HepG2 (cell line): Measurements from ENCODE around the gene IFIH1. TPM values are rescaled to one million over a fixed set of nuclear protein-coding genes. Genes with fewer than 3 reads are reported as not detected.
A peak's percentile ranks its signal among the peaks of the same experiment; 100 is the strongest.

Experiments used
- ATAC-seq: fragments of 200-7000 bp; cut with Tn5 transposase; 3 replicates; pipeline ENCODE4 v1.9.1; 2020; ENCODE audit warnings: mild to moderate bottlenecking, moderate library complexity
- BruUV-seq: library from RNA; stranded (reverse); fragments of 400-500 nt; replicated peaks from 2 replicates; lab custom pipeline; 2021; lab: Mats Ljungman, UMichigan
- CTCF ChIA-PET: fragments of 300-600 bp; formaldehyde crosslinking; extraction: SDS; loops from one replicate; lab custom pipeline; 2021; ENCODE audit warnings: low total read pairs, inconsistent platforms, low intra/inter-chr PET ratio; lab: Yijun Ruan, JAX
- POLR2A ChIA-PET: fragments of 350-600 bp; sonication (Branson Sonifier 250); formaldehyde crosslinking; loops from one replicate; lab custom pipeline; 2020; ENCODE audit warnings: antibody characterized with exemption, inconsistent platforms; lab: Yijun Ruan, JAX
- DNase-seq: peaks from one replicate; pipeline ENCODE4 v3.0.0-alpha.2; 2015; ENCODE audit warnings: low spot score
- FAIRE-seq: peaks from 3 replicates; lab custom pipeline; 2011; peaks lifted over from hg19 to GRCh38; lab: Jason Lieb, UNC
- H2AFZ ChIP-seq: one replicate; pipeline ENCODE4 v1.6.1; 2011; ENCODE audit warnings: low read length, inconsistent platforms
- H3K27ac ChIP-seq: fragments of 300-600 bp; 3 replicates; pipeline ENCODE4 v1.8.0; 2011; ENCODE audit warnings: mixed run types, mild to moderate bottlenecking, mixed read lengths, low read length, inconsistent platforms; ENCODE audit not compliant: insufficient read depth; ENCODE audit errors: extremely low read length
- H3K27me3 ChIP-seq, 2 experiments: fragments of 200-600 bp in 1 of 2; 2 replicates in 1 of 2; 3 replicates in 1 of 2; pipeline versions ENCODE4 v1.6.0 to v1.8.0; 2011; ENCODE audit warnings: low read length in 2 of 2, mild to moderate bottlenecking in 2 of 2, moderate library complexity in 2 of 2, inconsistent platforms in 1 of 2; ENCODE audit not compliant: insufficient read depth in 2 of 2, control insufficient read depth in 1 of 2
- H3K36me3 ChIP-seq, 2 experiments: fragments of 200-600 bp in 1 of 2; replicated peaks in 1 of 2; 2 replicates in 1 of 2; 3 replicates in 1 of 2; pipeline versions ENCODE4 v1.5.1 to v1.8.0; 2011; ENCODE audit warnings: low read length in 2 of 2, inconsistent platforms in 1 of 2; ENCODE audit not compliant: insufficient read depth in 2 of 2, control insufficient read depth in 1 of 2
- H3K4me1 ChIP-seq: 2 replicates; pipeline ENCODE4 v1.5.1; 2012; ENCODE audit warnings: low read length, inconsistent platforms; ENCODE audit not compliant: insufficient read depth
- H3K4me2 ChIP-seq: 2 replicates; pipeline ENCODE4 v1.6.0; 2011; ENCODE audit warnings: low read depth, low read length, inconsistent platforms
- H3K4me3 ChIP-seq, 3 experiments: fragments of 200-600 bp in 1 of 3; sonication (generic), shearing (Covaris generic) in 1 of 3; replicated peaks in 1 of 3; 2 replicates each; pipeline ENCODE4 v1.5.1; 2011 to 2016; ENCODE audit warnings: low read length in 3 of 3, inconsistent platforms in 2 of 3, low read depth in 2 of 3, mild to moderate bottlenecking in 2 of 3, control low read depth in 1 of 3, mixed read lengths in 1 of 3; ENCODE audit not compliant: insufficient read depth in 1 of 3
- H3K79me2 ChIP-seq: one replicate; pipeline ENCODE4 v1.6.1; 2011; ENCODE audit warnings: low read length, inconsistent platforms; ENCODE audit not compliant: insufficient read depth
- H3K9ac ChIP-seq: 2 replicates; pipeline ENCODE4 v1.6.0; 2011; ENCODE audit warnings: mild to moderate bottlenecking, low read depth, low read length, inconsistent platforms; ENCODE audit not compliant: insufficient read depth
- H3K9me3 ChIP-seq: 2 replicates; pipeline ENCODE4 v1.5.1; 2012; ENCODE audit warnings: mild to moderate bottlenecking, low read length
- H4K20me1 ChIP-seq: 2 replicates; pipeline ENCODE4 v1.6.0; 2011; ENCODE audit warnings: inconsistent platforms, mild to moderate bottlenecking, low read length, moderate library complexity; ENCODE audit not compliant: insufficient read depth
- ASH2L ChIP-seq: fragments of 300-600, 200-600 bp; sonication (generic); IDR thresholded peaks from 2 replicates; pipeline ENCODE4 v1.7.0; 2017; ENCODE audit warnings: low read depth, mild to moderate bottlenecking, moderate library complexity, mixed read lengths, low read length; ENCODE audit not compliant: insufficient read length
- ATRX ChIP-seq: sonication (generic); formaldehyde crosslinking; IDR thresholded peaks from 2 replicates; pipeline ENCODE4 v1.4.0; 2020; ENCODE audit warnings: missing genetic modification reagents, borderline replicate concordance
- CENPX ChIP-seq: sonication (generic); formaldehyde crosslinking; IDR thresholded peaks from 2 replicates; pipeline ENCODE4 v1.9.0; 2021; ENCODE audit warnings: mild to moderate bottlenecking, missing genetic modification reagents, moderate library complexity
- ELF3 ChIP-seq: IDR thresholded peaks from 2 replicates; pipeline ENCODE4 v1.6.1; 2016; ENCODE audit warnings: missing genetic modification reagents, missing compliant biosample characterization
- ETS1 ChIP-seq: sonication (generic); formaldehyde crosslinking; IDR thresholded peaks from 2 replicates; pipeline ENCODE4 v1.4.0; 2020; ENCODE audit warnings: missing genetic modification reagents
- FOXO1 ChIP-seq: sonication (generic); formaldehyde crosslinking; IDR thresholded peaks from 2 replicates; pipeline ENCODE4 v1.4.0; 2020; ENCODE audit warnings: missing genetic modification reagents
- JUNB ChIP-seq: sonication (generic); formaldehyde crosslinking; IDR thresholded peaks from 2 replicates; pipeline ENCODE4 v1.8.0; 2022; ENCODE audit warnings: missing genetic modification reagents, mild to moderate bottlenecking, borderline replicate concordance
- KDM5A ChIP-seq: fragments of 200-600 bp; sonication (generic); IDR thresholded peaks from 2 replicates; pipeline ENCODE4 v1.7.0; 2018; ENCODE audit warnings: antibody characterized with exemption, mild to moderate bottlenecking, low read length, borderline replicate concordance
- LRRFIP1 ChIP-seq: sonication (generic); formaldehyde crosslinking; conservative IDR thresholded peaks from 2 replicates; pipeline ENCODE4 v1.4.0; 2020; ENCODE audit warnings: missing genetic modification reagents
- MAFF ChIP-seq: IDR thresholded peaks from 2 replicates; pipeline ENCODE4 v1.6.1; 2011; ENCODE audit warnings: low read depth, low read length, improper control_type of control experiment
- NCOR1 ChIP-seq: fragments of 200-600 bp; sonication (generic); IDR thresholded peaks from 2 replicates; pipeline ENCODE4 v1.7.0; 2017; ENCODE audit warnings: antibody characterized with exemption, low read length, borderline replicate concordance
- PHF21A ChIP-seq: sonication (generic); formaldehyde crosslinking; IDR thresholded peaks from 2 replicates; pipeline ENCODE4 v1.5.0; 2020; ENCODE audit warnings: mild to moderate bottlenecking, missing genetic modification reagents
- THRA ChIP-seq: sonication (generic); formaldehyde crosslinking; IDR thresholded peaks from 2 replicates; pipeline ENCODE4 v1.4.0; 2020; ENCODE audit warnings: missing genetic modification reagents, borderline replicate concordance
- ZEB1 ChIP-seq: IDR thresholded peaks from 2 replicates; pipeline ENCODE4 v1.6.1; 2012; ENCODE audit warnings: mild to moderate bottlenecking, low read depth, inconsistent platforms; ENCODE audit not compliant: insufficient replicate concordance
- ZFP36L1 ChIP-seq: sonication (generic); formaldehyde crosslinking; IDR thresholded peaks from 2 replicates; pipeline ENCODE4 v1.8.0; 2022; ENCODE audit warnings: mild to moderate bottlenecking, missing genetic modification reagents, moderate library complexity
- ZNF275 ChIP-seq: sonication (generic); formaldehyde crosslinking; IDR thresholded peaks from 2 replicates; pipeline ENCODE4 v1.8.0; 2022; ENCODE audit warnings: missing genetic modification reagents, mild to moderate bottlenecking, inconsistent platforms, borderline replicate concordance
- ZNF674 ChIP-seq: sonication (generic); formaldehyde crosslinking; IDR thresholded peaks from 2 replicates; pipeline ENCODE4 v1.5.0; 2020; ENCODE audit warnings: low read depth, mild to moderate bottlenecking, missing genetic modification reagents
- ZNF790 ChIP-seq: sonication (generic); formaldehyde crosslinking; IDR thresholded peaks from 2 replicates; pipeline ENCODE4 v1.8.0; 2022; ENCODE audit warnings: missing genetic modification reagents, mild to moderate bottlenecking, borderline replicate concordance
- ZSCAN30 ChIP-seq: sonication (generic); formaldehyde crosslinking; IDR thresholded peaks from 2 replicates; pipeline ENCODE4 v1.5.0; 2020; ENCODE audit warnings: mild to moderate bottlenecking, missing genetic modification reagents
- WGBS: methylation state at CpG from one replicate; pipeline ENCODE4 v1.1.6; 2017; ENCODE audit warnings: low lambda C conversion rate; 5-methylcytosine and 5-hydroxymethylcytosine counted together
- in situ Hi-C: cut with HindIII; loops from 2 replicates; pipeline ENCODE4 v1.10.0; 2017; ENCODE audit warnings: low pct_unique_long_range_greater_than_20kb; ENCODE audit not compliant: extremely low pct_ligation_motif_present
- intact Hi-C: fragments of 100-400 bp; cut with micrococcal nuclease; formaldehyde crosslinking; loops from one replicate; pipeline ENCODE4 v1.10.0; 2022; ENCODE audit not compliant: unreplicated experiment
- polyA plus RNA-seq, 8 experiments: library from polyadenylated mRNA; depleted of rRNA in 3 of 8; stranded (reverse) in 7 of 8; unstranded in 1 of 8; fragments of >200 nt; fragmentation: Illumina TruSeq in 4 of 8; extraction: Trizol in 4 of 8; gene quantifications; 2 replicates each; pipeline versions ENCODE4 v1.2.1 to v1.2.3, GENCODE V29; 2011 to 2016; ENCODE audit warnings: low read depth in 4 of 8, missing spikeins in 1 of 8, mixed read lengths in 1 of 8; ENCODE audit not compliant: insufficient read depth in 1 of 8
- total RNA-seq, 5 experiments: library from RNA; depleted of rRNA; stranded (reverse); fragments of >200 nt; fragmentation: Illumina TruSeq; extraction: Trizol; gene quantifications; 2 replicates each; pipeline ENCODE4 v1.2.3, GENCODE V29; 2016; ENCODE audit warnings: low read depth in 1 of 5

IFIH1 gene
- total and polyA plus RNA-seq, 2 of the 13 experiments (the other 11 are each of a cell fraction or from before 2014, with no cell fraction given): 1.5 to 11.5 TPM

- FAIRE-seq (no peak), DNase-seq (peak; percentile 10), ATAC-seq (peak; percentile 0; the same call in 2 of the 3 replicates)
- Histone ChIP-seq H3K9ac (peak overlapping the region; percentile 84), H3K4me2 (peak overlapping the region; percentile 94), H3K4me3 (peak overlapping the region; percentile 77 to 97 (median 90)), H2AFZ (peak overlapping the region; percentile 92), H3K27me3 (no peaks in the 10 kb centered on the region; a peak in 1 of 5 replicates), H3K4me1 (peaks cover 22% of the 10 kb centered on the region), H3K9me3 (no peaks in the 10 kb centered on the region), H4K20me1 (no peaks in the 10 kb centered on the region), H3K79me2 (peaks cover 13% of the 10 kb centered on the region), H3K36me3 (no peaks in the 10 kb centered on the region), H3K27ac (peak overlapping the region; percentile 61)
- TF ChIP-seq MAFF (no peak), THRA (CRISPR knock-in tag) (no peak), ZNF674 (no peak), CENPX (CRISPR knock-in tag) (no peak), ZNF275 (CRISPR knock-in tag) (no peak), NCOR1 (0 out of 2 replicates have a peak, but pooled peaks have one; percentile 8), ZEB1 (no peak), ZFP36L1 (CRISPR knock-in tag) (no peak), ELF3 (CRISPR knock-in tag) (no peak), KDM5A (0 out of 2 replicates have a peak, but pooled peaks have one; percentile 32), ZNF790 (CRISPR knock-in tag) (no peak), FOXO1 (CRISPR knock-in tag) (no peak), JUNB (CRISPR knock-in tag) (no peak), PHF21A (CRISPR knock-in tag) (peak; percentile 14; the same call in 1 of the 2 replicates), ASH2L (peak; percentile 9), LRRFIP1 (CRISPR knock-in tag) (no peak), ETS1 (CRISPR knock-in tag) (no peak), ATRX (CRISPR knock-in tag) (no peak), ZSCAN30 (no peak)
- 1% methylated on average over 8 of the region's 8 CpGs for WGBS
- intact Hi-C loops: loop anchor here (1.0 to 5.0 kb wide), 2 partner anchors 26 to 238 kb away; partner anchors contain the start of gene IFIH1
- TSS peak; percentile 70 for BruUV-seq
- in situ Hi-C loops: no loop called here
- ChIA-PET CTCF (no interaction called here), POLR2A (interaction anchor here (1.1 kb wide), 1 partner anchor 230 kb away, joined by 8 read pairs; no protein-coding TSS in a partner anchor)
These were observed 26.1 kb upstream of the IFIH1 start for GRCh38 chr2:162344617-162344950.
